Stimulated activated CD8-positive, alpha-beta memory T cell treated with anti-CD3 and anti-CD28 coated beads, Interleukin-2, amount 100 ng/mL, for 1 hour (primary cell): ENCODE results near the gene RTN1.
"Not testable (repeated sequence)": the region's sequence is repeated elsewhere in the genome, so short reads cannot be mapped to it uniquely, and the experiment has no call there.

Experiments
- DNase-seq, 2 donors: peaks; one replicate each; pipeline ENCODE4 v3.0.0-alpha.2; 2020; ENCODE audit warnings: low read depth in 2 of 2

The RTN1 gene

GRCh38 chr14:59705245-59705644 lies 165.3 kb downstream of the RTN1 start:
- no peak for DNase-seq

GRCh38 chr14:59704054-59704645 lies 166.4 kb downstream of the RTN1 start:
- DNase-seq, result no peak

DNA sequence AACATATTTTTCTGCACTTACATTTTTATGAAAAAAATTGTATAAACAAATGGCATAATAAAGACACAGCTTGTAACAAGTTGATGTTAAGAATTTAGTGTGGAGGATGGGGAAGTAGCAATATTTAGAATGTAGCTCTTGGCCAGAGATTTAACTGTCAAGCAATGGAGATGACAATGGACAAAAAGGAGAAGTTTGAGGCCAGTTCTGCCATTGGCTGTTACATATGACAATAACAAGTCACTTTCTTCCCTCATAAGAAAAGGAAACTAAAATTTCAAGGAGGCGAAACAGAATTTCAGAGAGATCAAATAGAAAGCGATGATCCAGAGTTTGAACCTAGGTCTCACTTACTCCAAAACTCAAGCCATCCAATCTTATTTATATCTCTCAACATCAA lies 171.1 kb downstream of the RTN1 start:
- no peak for DNase-seq

GRCh38 chr14:59698793-59699192 lies 171.8 kb downstream of the RTN1 start:
- no peak for DNase-seq

GRCh38 chr14:59695198-59695597 lies 175.4 kb downstream of the RTN1 start:
- DNase-seq, result no peak

DNA sequence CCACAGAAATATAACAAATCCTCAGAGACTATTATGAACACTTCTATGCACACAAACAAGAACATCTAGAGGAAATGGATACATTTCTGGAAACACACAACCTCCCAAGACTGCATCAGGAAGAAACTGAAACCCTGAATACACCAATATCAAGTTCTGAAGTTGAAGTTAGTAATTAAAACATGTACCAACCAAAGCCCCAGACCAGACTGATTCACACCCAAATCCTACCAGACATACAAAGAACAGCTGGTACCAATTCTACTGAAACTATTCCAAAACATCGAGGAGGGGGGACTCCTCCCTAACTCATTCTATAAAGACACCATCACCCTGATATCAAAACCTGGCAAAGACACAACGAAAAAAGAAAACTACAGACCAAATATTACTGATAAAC lies 179.3 kb downstream of the RTN1 start:
- DNase-seq, result no peak

GRCh38 chr14:59690426-59690825 lies 180.2 kb downstream of the RTN1 start:
- DNase-seq, result no peak

DNA sequence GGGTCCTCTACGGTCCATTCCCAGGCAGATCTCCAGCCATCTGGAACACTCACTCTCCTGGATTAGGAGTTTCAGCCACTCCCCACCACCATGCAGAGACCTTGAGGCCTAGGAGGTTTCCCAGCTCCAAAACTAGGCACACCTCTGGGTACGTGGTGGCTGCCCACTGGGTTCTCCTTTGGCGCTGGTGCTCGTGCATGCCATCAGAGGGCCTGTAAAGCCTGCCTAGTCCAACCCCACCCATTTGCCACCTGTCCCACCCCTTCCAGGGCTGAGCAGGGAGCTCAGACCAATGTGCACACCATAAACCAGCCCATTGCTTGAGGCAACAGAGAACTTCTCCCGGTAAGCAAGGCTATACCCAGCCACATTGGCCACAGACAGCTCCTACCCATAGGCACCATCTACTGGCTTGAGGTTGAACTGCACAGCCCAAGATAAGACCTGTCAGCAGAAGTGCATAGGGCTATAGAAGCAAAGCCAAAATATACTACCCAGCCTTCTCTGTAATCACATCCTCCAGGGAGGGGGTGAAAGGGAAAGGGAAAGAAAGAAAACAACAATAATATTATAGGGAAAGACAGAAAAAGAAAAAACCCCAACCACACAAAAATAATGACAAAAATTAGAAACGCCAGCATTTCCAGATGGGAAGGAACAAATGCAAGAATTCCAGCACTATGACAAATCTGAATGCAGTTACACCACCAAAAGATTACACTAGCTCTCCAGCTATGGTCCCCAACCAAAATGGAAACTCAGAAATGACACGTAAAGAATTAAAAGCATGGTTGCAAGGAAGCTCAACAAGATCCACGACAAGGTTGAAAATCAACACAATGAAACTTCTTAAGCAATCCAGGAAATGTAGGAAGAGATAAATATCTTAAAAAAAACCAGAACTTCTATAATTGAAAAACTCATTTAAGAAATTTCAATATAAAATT lies 182.1 kb downstream of the RTN1 start:
- no peak for DNase-seq

DNA sequence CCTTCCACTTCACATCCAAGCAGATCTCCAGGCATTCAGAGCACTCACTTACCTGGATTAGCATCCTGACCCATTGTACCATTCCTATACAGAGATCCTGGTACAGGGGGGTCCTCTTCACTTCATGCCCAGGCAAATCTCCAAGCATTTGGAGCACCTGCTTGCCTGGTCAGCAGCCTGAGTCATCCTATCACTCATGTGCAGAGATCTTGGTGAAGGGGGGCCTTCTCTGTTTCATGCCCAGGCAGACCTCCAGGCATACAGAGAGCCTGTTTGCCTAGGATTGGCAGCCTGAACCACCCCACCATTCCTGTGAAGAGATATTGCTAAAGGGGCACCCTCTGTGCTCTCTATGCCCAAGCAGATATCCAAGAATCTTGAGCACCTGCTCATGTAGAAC lies 182.9 kb downstream of the RTN1 start:
- no peak for DNase-seq

DNA sequence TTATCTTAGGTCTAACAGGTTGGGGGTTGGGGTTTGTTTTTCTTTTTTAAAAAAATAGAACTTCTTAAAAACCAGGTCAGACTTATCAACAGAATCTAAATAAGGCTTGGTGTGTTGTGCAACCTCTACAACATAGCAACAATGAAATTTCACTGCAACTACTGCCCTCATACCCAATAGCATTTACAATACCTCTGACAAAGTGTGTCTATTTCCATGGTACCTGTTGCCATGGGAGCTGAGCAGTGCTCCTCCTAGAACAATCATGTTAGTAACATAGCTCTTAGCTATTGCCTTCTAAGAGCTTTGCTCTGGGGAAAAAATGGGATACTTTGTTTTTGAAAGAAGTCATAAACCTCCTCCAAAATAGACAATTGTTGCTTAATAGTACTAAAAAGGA lies 190.7 kb downstream of the RTN1 start:
- no peak for DNase-seq

GRCh38 chr14:59678352-59678751 lies 192.2 kb downstream of the RTN1 start:
- DNase-seq, result no peak

GRCh38 chr14:59677771-59678231 lies 192.8 kb downstream of the RTN1 start:
- DNase-seq, result no peak

GRCh38 chr14:59675394-59675793 lies 195.2 kb downstream of the RTN1 start:
- no peak for DNase-seq

- DNase-seq, result no peak
These were observed 205.8 kb downstream of the RTN1 start for GRCh38 chr14:59664741-59665140.

DNA sequence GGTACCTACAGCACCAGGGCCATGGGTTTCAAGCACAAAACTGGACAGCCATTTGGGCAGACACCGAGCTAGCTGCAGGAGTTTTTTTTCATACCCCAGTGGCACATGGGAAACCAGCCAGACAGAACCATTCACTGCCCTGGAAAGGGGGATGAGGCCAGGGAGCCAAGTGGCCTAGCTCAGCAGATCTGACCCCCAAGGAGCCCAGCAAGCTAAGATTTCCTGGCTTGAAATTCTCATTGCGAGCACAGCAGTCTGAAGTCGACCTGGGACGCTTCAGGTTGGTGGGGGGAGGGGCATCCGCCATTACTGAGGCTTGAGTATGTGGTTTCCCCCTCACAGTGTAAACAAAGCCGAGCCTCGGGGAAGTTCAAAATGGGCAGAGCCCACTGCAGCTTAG lies 212.8 kb downstream of the RTN1 start:
- no peak for DNase-seq

DNA sequence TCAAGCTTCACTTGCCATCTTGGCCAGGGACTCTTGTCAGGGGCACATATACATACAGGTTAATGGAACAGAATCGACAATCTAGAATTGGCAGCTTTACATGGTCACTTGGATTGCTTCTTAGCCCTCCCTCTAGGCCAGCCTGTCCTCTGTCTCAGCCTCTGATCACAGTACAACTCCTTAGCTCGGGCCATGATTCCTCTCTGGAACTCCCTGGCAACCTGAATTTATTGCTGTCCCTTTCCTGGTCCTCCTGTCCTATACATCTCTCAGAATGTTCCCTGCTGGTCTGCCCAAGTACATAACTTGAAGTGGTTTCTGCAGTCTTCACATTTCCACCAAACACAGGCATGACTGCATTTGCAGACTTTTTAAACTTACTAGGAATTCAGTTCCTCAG lies 214.1 kb downstream of the RTN1 start:
- DNase-seq, result no peak

GRCh38 chr14:59654131-59654530 lies 216.4 kb downstream of the RTN1 start:
- DNase-seq, result not testable (repeated sequence)

GRCh38 chr14:59646832-59647231 lies 223.7 kb downstream of the RTN1 start:
- not testable (repeated sequence) for DNase-seq

DNA sequence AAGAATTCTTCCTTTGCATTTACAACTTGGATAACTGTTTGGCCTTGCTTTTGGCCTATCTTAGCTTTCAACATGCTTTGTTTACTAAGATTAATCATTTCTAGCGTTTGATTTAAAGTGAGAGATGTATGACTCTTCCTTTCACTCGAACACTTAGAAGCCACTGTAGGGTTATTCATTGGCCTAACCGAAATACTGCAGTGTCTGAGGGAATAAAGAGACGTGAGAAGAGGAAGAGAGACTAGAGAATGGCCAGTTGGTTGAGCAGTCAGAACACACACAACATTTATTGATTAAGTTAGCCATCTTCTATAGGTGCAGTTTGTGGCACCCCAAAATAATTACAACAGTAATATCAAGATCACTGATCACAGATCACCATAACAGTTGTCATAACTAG lies 231.7 kb downstream of the RTN1 start:
- no peak for DNase-seq

DNA sequence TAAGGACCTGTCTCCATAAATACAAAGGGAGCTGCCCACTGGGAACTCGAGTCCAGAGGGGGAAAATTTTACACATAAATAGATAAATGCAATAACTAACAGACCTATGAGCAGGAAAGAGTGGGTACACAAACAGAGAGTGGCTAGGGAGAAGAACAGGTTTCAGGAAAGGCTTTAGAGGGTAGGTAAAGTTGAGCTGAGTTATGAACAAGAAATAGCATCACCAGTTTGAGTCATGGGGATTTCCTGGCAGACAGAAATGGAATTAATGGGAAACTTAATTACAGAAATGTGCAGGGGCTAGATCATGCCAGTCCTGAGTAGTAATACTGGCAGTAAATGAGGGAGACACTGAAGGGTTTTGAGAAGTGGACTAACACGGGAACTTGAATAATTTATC lies 236.0 kb downstream of the RTN1 start:
- no peak for DNase-seq

DNA sequence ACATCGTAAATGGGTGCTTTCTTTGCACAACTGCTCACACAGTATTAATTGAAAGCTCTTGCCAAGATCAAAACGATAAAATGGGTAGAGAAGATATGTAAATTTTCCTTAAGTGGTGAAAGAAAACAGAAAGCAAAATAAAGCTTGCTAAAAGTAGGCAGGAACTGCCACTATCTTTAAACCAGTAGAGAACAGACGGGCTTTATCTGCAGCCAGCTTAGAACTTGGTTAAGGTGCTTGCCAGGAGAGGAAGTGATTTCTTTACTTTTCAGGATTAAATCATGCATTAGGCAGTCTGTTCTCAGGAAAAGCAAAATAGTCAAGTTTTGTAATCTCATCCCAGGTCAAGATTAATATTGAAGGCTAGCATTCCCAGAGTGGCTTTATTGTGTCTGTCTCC lies 237.1 kb downstream of the RTN1 start:
- no peak for DNase-seq

GRCh38 chr14:59632381-59632780 lies 238.2 kb downstream of the RTN1 start:
- DNase-seq, result no peak

DNA sequence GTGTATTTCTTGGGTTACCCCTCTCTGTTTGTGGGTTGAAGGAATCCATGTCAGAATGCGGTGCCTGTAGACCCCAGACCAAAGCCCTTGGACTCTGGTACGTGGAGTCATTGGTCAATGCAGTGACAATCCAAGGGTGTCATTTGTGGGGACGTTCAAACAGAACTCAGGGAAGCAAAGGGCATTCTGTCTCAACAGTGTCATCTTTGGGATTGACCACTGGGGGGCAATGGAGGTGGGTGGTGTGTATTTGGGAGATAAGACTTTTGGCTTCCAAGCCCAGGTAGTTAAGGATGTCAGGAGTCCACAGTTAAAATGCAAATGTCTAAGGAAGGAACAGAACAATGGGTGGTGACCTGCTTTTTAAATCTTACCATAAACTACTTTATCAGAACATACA lies 239.3 kb downstream of the RTN1 start:
- no peak for DNase-seq
